ENCODE results near the gene CTRB1. TPM values are rescaled to one million over a fixed set of nuclear protein-coding genes. Genes with fewer than 3 reads are reported as not detected.

Gene CTRB1
- total and polyA plus RNA-seq, 2 donors (not counting 3 experiments of a cell fraction or from before 2014, with no cell fraction given) = not detected

GRCh38 chr16:75198135-75198600 lies 20.6 kb upstream of the CTRB1 start:
- CTCF ChIA-PET = interaction anchor here (0.7 to 7.9 kb wide), 15 partner anchors 86 to 566 kb away, joined by 3 to 186 read pairs (median 7); partner anchors contain the start of genes CFDP1, TMEM170A and ZNRF1
- DNase-seq (ENCODE audit: low read depth, low spot score) = no peak
- Histone ChIP-seq H3K27ac (ENCODE audit: insufficient read depth, low read depth, low read length) (no peak overlapping the region), H4K20me1 (replicated peaks; ENCODE audit: control insufficient read depth, extremely low read depth, insufficient read depth, low read length) (no peaks in the 10 kb centered on the region), H3K4me3 (replicated peaks in 1 of 3; ENCODE audit: insufficient read depth in 1 of 3, low read depth in 1 of 3, low read length in 3 of 3) (no peak overlapping the region), H3K27me3 (ENCODE audit: control insufficient read depth in 2 of 2, insufficient read depth in 2 of 2, low read length in 2 of 2) (peaks cover 5 to 7% of the 10 kb centered on the region in 2 experiments), H3K9me3 (replicated peaks; ENCODE audit: control insufficient read depth, insufficient read depth, low read length) (no peaks in the 10 kb centered on the region), H3K79me2 (ENCODE audit: control insufficient read depth, insufficient read depth, low read length) (no peaks in the 10 kb centered on the region), H3K4me2 (ENCODE audit: insufficient read depth, low read length) (no peak overlapping the region), H3K9ac (replicated peaks; ENCODE audit: extremely low read depth, insufficient read depth, low read length) (no peak overlapping the region), H3K36me3 (ENCODE audit: control insufficient read depth in 2 of 2, extremely low read depth in 1 of 2, insufficient read depth in 2 of 2, low read length in 2 of 2) (no peaks in the 10 kb centered on the region), H3K9me1 (replicated peaks; ENCODE audit: control insufficient read depth, extremely low read depth, insufficient read depth, low read length) (no peaks in the 10 kb centered on the region), H3K4me1 (ENCODE audit: control insufficient read depth, extremely low read depth, insufficient read depth, low read length) (peaks cover 4% of the 10 kb centered on the region), H2AFZ (ENCODE audit: low read depth, low read length) (peak overlapping the region; percentile 50)
- POLR2A ChIA-PET = interaction anchor here (0.7 kb wide), 1 partner anchor 53 kb away, joined by 6 read pairs; no protein-coding TSS in a partner anchor
- TF ChIP-seq EZH2 (IDR thresholded peaks at IDR 0.05; ENCODE audit: borderline replicate concordance, low read depth, low read length, severe bottlenecking) (no peak), FOS (IDR thresholded peaks at IDR 0.05; ENCODE audit: borderline replicate concordance, insufficient read depth, low read length) (no peak), GATA2 (IDR thresholded peaks at IDR 0.05; ENCODE audit: insufficient read depth, insufficient read length, low read depth, low read length) (no peak), CTCF (IDR thresholded peaks at IDR 0.05; ENCODE audit: extremely low read depth in 1 of 2, insufficient read depth in 1 of 2, low read depth in 1 of 2, low read length in 2 of 2) (no peak), POLR2A (IDR thresholded peaks at IDR 0.05; ENCODE audit: low read depth, low read length) (no peak)
- FAIRE-seq = no peak
- BruUV-seq (replicated peaks) = no TSS peak
- dilution Hi-C loops (cut with MboI; ENCODE audit: extremely low pct_ligation_motif_present, low sequenced_read_pairs) = no loop called here
- intact Hi-C loops (cut with micrococcal nuclease) = loop anchor here (2.0 kb wide), 2 partner anchors 23 to 425 kb away; partner anchors contain the start of gene ADAT1

Data from endothelial cell of umbilical vein (primary cell).